Thyroid gland (tissue), 4 donors: ENCODE measurements around the gene SHD. TPM values are rescaled to one million over a fixed set of nuclear protein-coding genes. Genes with fewer than 3 reads are reported as not detected.
"Not testable (repeated sequence)": the region's sequence is repeated elsewhere in the genome, so short reads cannot be mapped to it uniquely, and the experiment has no call there.

Experiments
- DNase-seq, 2 donors: peaks; one replicate each; pipeline ENCODE4 v3.0.0-alpha.2; 2019
- H3K27ac ChIP-seq, 3 donors: fragments of 200-600 bp; sonication (generic); 1 replicate in 2 of 3; 2 replicates in 1 of 3; pipeline ENCODE4 v1.5.1; 2016 to 2019; ENCODE audit warnings: mild to moderate bottlenecking in 1 of 3, moderate library complexity in 1 of 3
- H3K27me3 ChIP-seq: fragments of 200-600 bp; sonication (generic); one replicate; pipeline ENCODE4 v1.5.1; 2019
- H3K36me3 ChIP-seq, 2 donors: fragments of 200-600 bp; sonication (generic); one replicate each; pipeline ENCODE4 v1.5.1; 2016 to 2019
- H3K4me1 ChIP-seq, 2 donors: fragments of 200-600 bp; sonication (generic); one replicate each; pipeline ENCODE4 v1.5.1; 2017 to 2019
- H3K4me3 ChIP-seq, 3 donors: fragments of 200-600 bp; sonication (generic); replicated peaks in 1 of 3; 1 replicate in 2 of 3; 2 replicates in 1 of 3; pipeline ENCODE4 v1.5.1; 2016; ENCODE audit warnings: mild to moderate bottlenecking in 1 of 3
- H3K9me3 ChIP-seq: fragments of 200-600 bp; sonication (generic); one replicate; pipeline ENCODE4 v1.5.1; 2017
- CTCF ChIP-seq, 6 experiments: fragments of 200-600 bp in 3 of 6; fragments of 450-650 bp in 3 of 6; sonication (generic) in 3 of 6; IDR thresholded peaks; one replicate each; pipeline ENCODE4 v1.5.1; 2016 to 2019; ENCODE audit warnings: antibody characterized with exemption in 6 of 6, mild to moderate bottlenecking in 2 of 6, inconsistent platforms in 1 of 6, moderate library complexity in 1 of 6
- POLR2A ChIP-seq, 2 donors: fragments of 450-650 bp; IDR thresholded peaks; one replicate each; pipeline ENCODE4 v1.6.1; 2017; ENCODE audit warnings: antibody characterized with exemption in 2 of 2, mild to moderate bottlenecking in 2 of 2, moderate library complexity in 1 of 2
- WGBS, 2 donors: methylation state at CpG; one replicate each; pipeline ENCODE4 v1.1.5; 2017; 5-methylcytosine and 5-hydroxymethylcytosine counted together
- intact Hi-C: fragments of 100-400 bp; cut with DNase I; formaldehyde crosslinking; loops from one replicate; pipeline ENCODE4 v1.15.1; 2023
- total RNA-seq, 4 donors: library from RNA; depleted of rRNA; stranded (reverse); fragments of >200 nt; gene quantifications; one replicate each; pipeline ENCODE4 v1.2.3, GENCODE V29; 2016

The SHD gene, protein sequence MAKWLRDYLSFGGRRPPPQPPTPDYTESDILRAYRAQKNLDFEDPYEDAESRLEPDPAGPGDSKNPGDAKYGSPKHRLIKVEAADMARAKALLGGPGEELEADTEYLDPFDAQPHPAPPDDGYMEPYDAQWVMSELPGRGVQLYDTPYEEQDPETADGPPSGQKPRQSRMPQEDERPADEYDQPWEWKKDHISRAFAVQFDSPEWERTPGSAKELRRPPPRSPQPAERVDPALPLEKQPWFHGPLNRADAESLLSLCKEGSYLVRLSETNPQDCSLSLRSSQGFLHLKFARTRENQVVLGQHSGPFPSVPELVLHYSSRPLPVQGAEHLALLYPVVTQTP
- not detected for total RNA-seq

DNA sequence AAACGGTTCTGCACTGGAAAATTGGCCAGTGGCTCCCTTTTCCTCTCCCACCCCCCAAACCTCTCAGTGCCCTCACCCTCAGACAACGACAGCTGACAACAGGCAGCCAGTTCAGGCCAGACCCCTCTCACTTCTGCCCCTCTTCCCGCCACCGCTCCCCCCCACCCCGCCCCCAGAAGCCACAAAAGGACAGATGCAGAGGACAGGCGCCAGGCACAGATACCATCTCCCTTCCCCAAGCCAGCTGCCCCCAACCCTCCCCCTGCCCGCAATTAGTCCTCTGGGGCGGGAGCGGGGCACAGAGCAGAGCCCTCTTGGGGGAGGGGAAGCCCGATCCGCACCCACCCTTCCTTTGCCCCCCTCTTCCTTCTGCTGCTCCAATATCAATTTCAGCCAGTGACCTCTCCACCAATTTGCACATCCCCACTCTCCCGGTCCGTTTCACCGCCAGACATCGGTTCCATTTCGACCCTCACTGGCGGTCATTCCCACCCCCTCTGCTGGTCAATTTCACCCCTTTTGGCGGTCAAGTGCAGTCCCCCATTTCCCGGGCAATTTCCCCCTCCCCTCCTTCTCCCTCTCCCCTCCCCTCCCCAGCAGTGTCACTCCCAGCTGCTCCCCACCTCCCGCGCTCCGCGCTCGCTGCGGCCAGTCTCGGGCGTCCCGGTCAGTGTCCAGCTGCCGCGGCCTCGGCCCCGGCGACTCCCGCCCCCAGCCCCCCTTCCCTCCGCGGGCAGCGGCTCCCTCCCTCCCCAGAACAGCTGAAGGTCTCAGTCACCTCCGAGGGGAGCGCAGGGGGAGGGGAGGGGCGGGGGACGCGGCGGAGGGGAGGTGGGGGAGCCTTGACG is at the start of gene SHD:
Gene SHD, plus strand, starts transcription at position 848 of the 848 bp plus-strand sequence. CDS start 798 bp downstream, outside the sequence.
- Histone ChIP-seq H3K4me1 (peaks cover 0 to 9% of the 10 kb centered on the region in 2 donors), H3K27me3 (peaks cover 16% of the 10 kb centered on the region), H3K36me3 (no peaks in the 10 kb centered on the region), H3K4me3 (no peak within 1 kb of the TSS), H3K9me3 (no peaks in the 10 kb centered on the region), H3K27ac (no peak within 1 kb of the TSS)
- no peak for TF ChIP-seq POLR2A (IDR thresholded peaks at IDR 0.05)
- TF ChIP-seq CTCF (IDR thresholded peaks at IDR 0.05), result no peak
- WGBS, 2 donors, result 3 to 4% methylated on average over 21 to 26 of the region's 44 CpGs
- DNase-seq, result no peak
- intact Hi-C loops, result no loop called here

DNA sequence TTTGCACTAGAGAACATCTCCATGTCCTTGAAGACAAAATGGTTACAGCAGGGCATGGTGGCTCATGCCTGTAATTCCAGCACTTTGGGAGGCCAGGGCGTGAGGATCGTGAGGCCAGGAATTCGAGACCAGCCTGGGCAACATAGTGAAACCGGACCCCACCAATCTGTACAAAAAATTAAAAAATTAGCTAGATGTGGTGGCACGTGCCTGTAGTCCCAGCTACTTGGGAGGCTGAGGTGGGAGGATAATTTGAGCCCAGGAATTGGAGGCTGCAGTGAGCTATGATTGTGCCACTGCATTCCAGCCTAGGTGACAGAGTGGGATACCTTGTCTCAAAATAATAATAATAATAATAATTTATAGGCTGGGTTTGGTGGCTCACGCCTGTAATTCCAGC is 48.8 kb upstream of the SHD start:
- H3K4me1 ChIP-seq, H3K27me3 ChIP-seq, H3K9me3 ChIP-seq, H3K36me3 ChIP-seq, DNase-seq, H3K4me3 ChIP-seq, H3K27ac ChIP-seq, intact Hi-C loops: not testable (repeated sequence)
- 85 to 86% methylated on average over 6 of the region's 6 CpGs for whole genome bisulfite sequencing, 2 donors

DNA sequence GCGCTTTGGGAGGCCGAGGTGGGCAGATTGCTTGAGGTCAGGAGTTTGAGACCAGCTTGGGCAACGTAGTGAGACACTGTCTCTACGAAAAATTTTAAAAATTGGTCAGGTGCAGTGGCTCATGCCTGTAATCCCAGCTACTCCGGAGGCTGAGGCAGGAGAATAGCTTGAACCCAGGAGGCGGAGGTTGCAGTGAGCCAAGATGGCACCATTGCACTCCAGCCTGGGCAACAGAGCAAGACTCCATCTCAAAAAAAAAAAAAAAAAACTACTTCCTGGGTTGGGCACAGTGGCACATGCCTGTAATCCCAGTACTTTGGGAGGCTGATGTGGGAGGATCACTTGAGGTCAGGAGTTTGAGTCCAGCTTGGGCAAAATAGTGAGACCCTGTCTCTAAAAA is 47.5 kb upstream of the SHD start:
- H3K36me3 ChIP-seq, H3K4me3 ChIP-seq, DNase-seq, intact Hi-C loops, H3K27ac ChIP-seq, H3K27me3 ChIP-seq, H3K9me3 ChIP-seq, H3K4me1 ChIP-seq: not testable (repeated sequence)
- 88 to 92% methylated on average over 4 to 6 of the region's 6 CpGs for WGBS, 2 donors

- H3K4me1 ChIP-seq, H3K9me3 ChIP-seq, H3K36me3 ChIP-seq, H3K4me3 ChIP-seq, H3K27me3 ChIP-seq, intact Hi-C loops, H3K27ac ChIP-seq, DNase-seq: not testable (repeated sequence)
- WGBS, 2 donors, result 84% methylated on average over 5 of the region's 5 CpGs
Measured at GRCh38 chr19:4232139-4232538, 46.9 kb upstream of the SHD start.

GRCh38 chr19:4232614-4233281 is 46.3 kb upstream of the SHD start:
- TF ChIP-seq CTCF (IDR thresholded peaks at IDR 0.05) (no peak), POLR2A (IDR thresholded peaks at IDR 0.05) (no peak)

GRCh38 chr19:4233282-4233853 is 45.7 kb upstream of the SHD start:
- Histone ChIP-seq H3K27ac (no peak overlapping the region), H3K4me1 (no peaks in the 10 kb centered on the region), H3K4me3 (no peak overlapping the region), H3K27me3 (peaks cover 4% of the 10 kb centered on the region), H3K9me3 (no peaks in the 10 kb centered on the region), H3K36me3 (no peaks in the 10 kb centered on the region)
- TF ChIP-seq POLR2A (IDR thresholded peaks at IDR 0.05) (no peak), CTCF (IDR thresholded peaks at IDR 0.05) (peak in 2 of 6 experiments; percentile 27 to 48)
- WGBS, 2 donors, result 29 to 35% methylated on average over 11 of the region's 11 CpGs
- intact Hi-C loops, result no loop called here
- DNase-seq, result peak in 1 of 2 donors; percentile 21

More at GRCh38 chr19:4232614-4233281, 46.3 kb upstream of the SHD start:
- Histone ChIP-seq H3K4me3 (no peak overlapping the region), H3K36me3 (no peaks in the 10 kb centered on the region), H3K4me1 (no peaks in the 10 kb centered on the region), H3K9me3 (no peaks in the 10 kb centered on the region), H3K27ac (no peak overlapping the region), H3K27me3 (peaks cover 4% of the 10 kb centered on the region)
- intact Hi-C loops, result no loop called here
- DNase-seq, result no peak
- 61 to 62% methylated on average over 10 to 11 of the region's 21 CpGs for WGBS, 2 donors
